Measurements from ENCODE around the gene SVIP. TPM values are rescaled to one million over a fixed set of nuclear protein-coding genes. Genes with fewer than 3 reads are reported as not detected.

Gene SVIP
- total RNA-seq, 2 experiments from 2014 or later = not detected

DNA sequence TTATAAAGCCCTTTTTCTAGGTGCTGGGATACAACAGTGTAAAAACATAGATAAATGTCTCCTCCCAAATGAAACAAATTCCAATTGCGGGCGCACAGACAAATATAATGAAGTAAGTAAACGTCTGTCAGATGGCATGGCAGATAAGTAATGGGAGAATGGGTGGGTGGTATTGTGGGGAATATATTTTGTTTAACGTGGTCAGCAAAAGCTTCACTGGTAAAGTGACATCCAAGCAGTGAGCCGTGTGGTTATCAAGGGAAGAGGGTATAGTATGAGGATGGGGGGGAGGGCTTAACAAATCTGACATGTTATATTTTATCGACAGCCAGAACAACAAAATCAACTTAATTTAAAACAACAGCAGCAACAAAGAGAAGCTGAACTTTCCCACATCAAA lies 1.2 kb downstream of the SVIP start:
- DNase-seq (ENCODE audit: low spot score) = no peak
- H3K4me2 ChIP-seq (ENCODE audit: low read length) = peak overlapping the region; percentile 32; the same call in 1 of the 2 replicates
- no peaks in the 10 kb centered on the region for H3K36me3 ChIP-seq (ENCODE audit: insufficient read depth, low read length)
- POLR2A ChIA-PET = interaction anchor here (0.6 to 0.7 kb wide), 2 partner anchors 453 to 563 kb away, joined by 3 to 5 read pairs; no protein-coding TSS in a partner anchor
- H3K79me2 ChIP-seq (ENCODE audit: insufficient read depth, low read depth, low read length) = no peaks in the 10 kb centered on the region
- BruUV-seq (replicated peaks) = no TSS peak
- H3K4me3 ChIP-seq (ENCODE audit: low read depth, low read length, poor library complexity, severe bottlenecking) = no peak overlapping the region
- no peak for TF ChIP-seq EZH2phosphoT487 (IDR thresholded peaks at IDR 0.05; ENCODE audit: borderline replicate concordance, low read depth, low read length)
- TF ChIP-seq, protein P1, sequence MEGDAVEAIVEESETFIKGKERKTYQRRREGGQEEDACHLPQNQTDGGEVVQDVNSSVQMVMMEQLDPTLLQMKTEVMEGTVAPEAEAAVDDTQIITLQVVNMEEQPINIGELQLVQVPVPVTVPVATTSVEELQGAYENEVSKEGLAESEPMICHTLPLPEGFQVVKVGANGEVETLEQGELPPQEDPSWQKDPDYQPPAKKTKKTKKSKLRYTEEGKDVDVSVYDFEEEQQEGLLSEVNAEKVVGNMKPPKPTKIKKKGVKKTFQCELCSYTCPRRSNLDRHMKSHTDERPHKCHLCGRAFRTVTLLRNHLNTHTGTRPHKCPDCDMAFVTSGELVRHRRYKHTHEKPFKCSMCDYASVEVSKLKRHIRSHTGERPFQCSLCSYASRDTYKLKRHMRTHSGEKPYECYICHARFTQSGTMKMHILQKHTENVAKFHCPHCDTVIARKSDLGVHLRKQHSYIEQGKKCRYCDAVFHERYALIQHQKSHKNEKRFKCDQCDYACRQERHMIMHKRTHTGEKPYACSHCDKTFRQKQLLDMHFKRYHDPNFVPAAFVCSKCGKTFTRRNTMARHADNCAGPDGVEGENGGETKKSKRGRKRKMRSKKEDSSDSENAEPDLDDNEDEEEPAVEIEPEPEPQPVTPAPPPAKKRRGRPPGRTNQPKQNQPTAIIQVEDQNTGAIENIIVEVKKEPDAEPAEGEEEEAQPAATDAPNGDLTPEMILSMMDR (conservative IDR thresholded peaks at IDR 0.05; ENCODE audit: low read length) = no peak
- no peaks in the 10 kb centered on the region for H4K20me1 ChIP-seq (ENCODE audit: insufficient read depth, low read length)
- H3K4me1 ChIP-seq (ENCODE audit: insufficient read depth, low read length, poor library complexity, severe bottlenecking) = no peaks in the 10 kb centered on the region
- H3K27ac ChIP-seq (ENCODE audit: low read depth, low read length, poor library complexity, severe bottlenecking) = no peak overlapping the region
- CTCF ChIA-PET (ENCODE audit: unreplicated experiment) = no interaction called here
- H3K9me2 ChIP-seq (ENCODE audit: insufficient read depth, low read length) = no peaks in the 10 kb centered on the region
- H3K9me3 ChIP-seq (ENCODE audit: low read length) = no peaks in the 10 kb centered on the region
- H2AFZ ChIP-seq (ENCODE audit: low read length) = no peak overlapping the region
- intact Hi-C loops (cut with micrococcal nuclease; ENCODE audit: unreplicated experiment) = no loop called here

DNA sequence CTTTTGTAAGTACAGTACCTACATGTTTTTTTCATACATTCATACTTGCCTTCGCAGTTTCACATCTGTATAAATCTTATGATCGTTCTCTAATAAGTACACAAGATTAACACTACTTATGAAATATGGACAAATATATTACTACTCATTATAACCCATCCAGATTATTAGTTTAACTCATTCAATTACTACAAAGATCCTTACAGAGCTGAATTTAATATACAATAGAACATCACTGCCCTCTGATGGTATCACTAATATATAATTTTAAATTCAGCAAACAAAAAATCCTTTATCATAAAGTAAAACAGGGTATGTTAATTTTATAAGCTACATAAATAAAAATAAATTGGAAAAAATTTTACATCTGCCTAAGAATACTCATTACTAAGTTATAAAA lies 7.4 kb downstream of the SVIP start:
- TF ChIP-seq EZH2phosphoT487 (IDR thresholded peaks at IDR 0.05; ENCODE audit: borderline replicate concordance, low read depth, low read length) = no peak
- TF ChIP-seq, protein P1 (conservative IDR thresholded peaks at IDR 0.05; ENCODE audit: low read length) = no peak
- intact Hi-C loops (cut with micrococcal nuclease; ENCODE audit: unreplicated experiment) = no loop called here
- CTCF ChIA-PET (ENCODE audit: unreplicated experiment) = no interaction called here
- Histone ChIP-seq H3K27ac (ENCODE audit: low read depth, low read length, poor library complexity, severe bottlenecking) (no peak overlapping the region), H3K9me2 (ENCODE audit: insufficient read depth, low read length) (no peaks in the 10 kb centered on the region), H3K36me3 (ENCODE audit: insufficient read depth, low read length) (no peaks in the 10 kb centered on the region), H3K4me2 (ENCODE audit: low read length) (no peak overlapping the region), H3K4me3 (ENCODE audit: low read depth, low read length, poor library complexity, severe bottlenecking) (no peak overlapping the region), H3K4me1 (ENCODE audit: insufficient read depth, low read length, poor library complexity, severe bottlenecking) (no peaks in the 10 kb centered on the region), H3K79me2 (ENCODE audit: insufficient read depth, low read depth, low read length) (no peaks in the 10 kb centered on the region), H3K9me3 (ENCODE audit: low read length) (no peaks in the 10 kb centered on the region), H2AFZ (ENCODE audit: low read length) (no peak overlapping the region), H4K20me1 (ENCODE audit: insufficient read depth, low read length) (no peaks in the 10 kb centered on the region)
- no TSS peak for BruUV-seq (replicated peaks)
- DNase-seq (ENCODE audit: low spot score) = no peak
- POLR2A ChIA-PET = no interaction called here

DNA sequence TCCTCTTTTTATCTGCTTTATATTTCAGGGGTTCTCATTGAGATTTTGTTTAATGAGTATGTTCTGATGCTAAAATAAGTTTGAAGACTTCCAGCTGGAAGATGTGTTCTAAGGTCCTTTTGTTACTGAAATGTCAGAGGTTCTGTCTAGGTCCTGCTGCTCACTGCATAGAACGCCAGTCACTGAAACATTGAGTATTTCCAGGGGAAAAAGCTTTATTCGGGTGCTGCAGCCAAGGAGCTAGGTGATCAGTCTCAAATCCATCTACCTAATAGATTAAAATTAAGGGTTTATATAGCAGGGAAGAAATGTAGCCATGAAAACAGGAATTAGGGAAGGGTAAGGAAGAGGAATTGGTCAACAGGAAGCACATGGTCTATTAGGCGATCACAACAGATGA lies 19.7 kb downstream of the SVIP start:
- ChIA-PET POLR2A (interaction anchor here (0.5 to 1.0 kb wide), 3 partner anchors 12 to 17 kb away, joined by 3 to 4 read pairs (median 3); no protein-coding TSS in a partner anchor), CTCF (ENCODE audit: unreplicated experiment) (interaction anchor here (1.2 kb wide), 1 partner anchor 28 kb away, joined by 3 read pairs; no protein-coding TSS in a partner anchor)
- Histone ChIP-seq H3K36me3 (ENCODE audit: insufficient read depth, low read length) (no peaks in the 10 kb centered on the region), H3K79me2 (ENCODE audit: insufficient read depth, low read depth, low read length) (no peaks in the 10 kb centered on the region), H4K20me1 (ENCODE audit: insufficient read depth, low read length) (no peaks in the 10 kb centered on the region), H3K4me2 (ENCODE audit: low read length) (no peak overlapping the region), H3K27ac (ENCODE audit: low read depth, low read length, poor library complexity, severe bottlenecking) (no peak overlapping the region), H3K4me1 (ENCODE audit: insufficient read depth, low read length, poor library complexity, severe bottlenecking) (peaks cover 20% of the 10 kb centered on the region), H3K9me2 (ENCODE audit: insufficient read depth, low read length) (no peaks in the 10 kb centered on the region), H3K4me3 (ENCODE audit: low read depth, low read length, poor library complexity, severe bottlenecking) (no peak overlapping the region), H2AFZ (ENCODE audit: low read length) (no peak overlapping the region), H3K9me3 (ENCODE audit: low read length) (peaks cover 6% of the 10 kb centered on the region; the same call in 1 of the 2 replicates)
- no peak for DNase-seq (ENCODE audit: low spot score)
- no TSS peak for BruUV-seq (replicated peaks)
- intact Hi-C loops (cut with micrococcal nuclease; ENCODE audit: unreplicated experiment) = loop anchor here (5.0 kb wide), 1 partner anchor 183 kb away; the partner anchor contains the start of gene FANCF
- TF ChIP-seq EZH2phosphoT487 (IDR thresholded peaks at IDR 0.05; ENCODE audit: borderline replicate concordance, low read depth, low read length) = no peak
- TF ChIP-seq, protein P1 (conservative IDR thresholded peaks at IDR 0.05; ENCODE audit: low read length) = no peak

All from OCI-LY7 (cell line).